Large intestine (tissue), 3 donors: ENCODE data around the gene SEMA5A. TPM values are rescaled to one million over a fixed set of nuclear protein-coding genes. Genes with fewer than 3 reads are reported as not detected.

Experiments used
- DNase-seq, 2 donors: peaks; one replicate each; pipeline versions ENCODE4 v3.0.0 to v3.0.0-alpha.2; 2013
- H3K27ac ChIP-seq: one replicate; pipeline ENCODE4 v1.5.1; 2013; ENCODE audit warnings: low read length
- H3K27me3 ChIP-seq: 2 replicates; pipeline ENCODE4 v1.6.1; 2013; ENCODE audit warnings: low read length; ENCODE audit not compliant: control insufficient read depth, insufficient read depth
- H3K36me3 ChIP-seq: 2 replicates; pipeline ENCODE4 v1.6.1; 2013; ENCODE audit warnings: low read length; ENCODE audit not compliant: control insufficient read depth, insufficient read depth
- H3K4me1 ChIP-seq: one replicate; pipeline ENCODE4 v1.6.1; 2013; ENCODE audit warnings: low read length; ENCODE audit not compliant: control insufficient read depth, insufficient read depth
- H3K4me3 ChIP-seq: one replicate; pipeline ENCODE4 v1.5.1; 2013; ENCODE audit warnings: low read length
- H3K9me3 ChIP-seq: one replicate; pipeline ENCODE4 v1.6.1; 2013; ENCODE audit warnings: mild to moderate bottlenecking, low read depth, low read length, moderate library complexity; ENCODE audit not compliant: control insufficient read depth
- WGBS: methylation state at CpG from one replicate; pipeline ENCODE4 v1.1.5; 2013; ENCODE audit warnings: low lambda C conversion rate; ENCODE audit not compliant: insufficient coverage; 5-methylcytosine and 5-hydroxymethylcytosine counted together
- polyA plus RNA-seq: library from polyadenylated mRNA; unstranded; fragments of 120-200 nt; gene quantifications from one replicate; pipeline ENCODE4 v1.2.1, GENCODE V29; 2013

SEMA5A gene
- polyA plus RNA-seq, 1 donor: 11.9 TPM

- no peak overlapping the region for H3K27ac ChIP-seq
- DNase-seq: peak in 1 of 2 donors; percentile 37
- H3K4me3 ChIP-seq: no peak overlapping the region
- H3K9me3 ChIP-seq: no peaks in the 10 kb centered on the region
- no peaks in the 10 kb centered on the region for H3K4me1 ChIP-seq
- no peaks in the 10 kb centered on the region for H3K27me3 ChIP-seq
- WGBS: 75% methylated on average over 2 of the region's 14 CpGs
- H3K36me3 ChIP-seq: no peaks in the 10 kb centered on the region
Measured at GRCh38 chr5:9498541-9499497, 47.1 kb downstream of the SEMA5A start.

DNA sequence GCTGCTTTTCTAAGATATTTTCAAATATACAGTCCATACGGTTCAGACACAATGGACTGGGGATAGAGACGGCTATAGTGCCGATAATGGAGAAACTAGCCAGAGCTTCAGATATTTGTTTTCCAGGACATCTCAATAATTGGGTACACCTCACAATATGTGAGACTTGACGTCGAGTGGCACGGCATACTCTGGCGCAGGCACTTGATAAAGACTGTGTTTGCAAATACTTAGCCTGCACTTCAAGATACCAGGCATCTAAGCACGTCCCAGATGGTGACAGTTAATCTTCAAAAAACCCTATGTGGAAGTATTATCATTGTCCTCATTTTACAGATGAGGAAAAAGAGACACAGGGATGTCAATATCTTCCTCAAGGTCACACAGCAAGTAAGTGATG, 48.5 kb downstream of the SEMA5A start:
- no CpG with 5 or more reads among the region's 8 CpGs for WGBS
- no peak overlapping the region for H3K27ac ChIP-seq
- no peaks in the 10 kb centered on the region for H3K4me1 ChIP-seq
- no peaks in the 10 kb centered on the region for H3K9me3 ChIP-seq
- no peaks in the 10 kb centered on the region for H3K27me3 ChIP-seq
- H3K4me3 ChIP-seq: no peak overlapping the region
- H3K36me3 ChIP-seq: no peaks in the 10 kb centered on the region
- DNase-seq: no peak

- Histone ChIP-seq H3K9me3 (no peaks in the 10 kb centered on the region), H3K4me1 (no peaks in the 10 kb centered on the region), H3K27ac (no peak overlapping the region), H3K4me3 (no peak overlapping the region), H3K27me3 (no peaks in the 10 kb centered on the region), H3K36me3 (no peaks in the 10 kb centered on the region)
- WGBS: no CpG with 5 or more reads among the region's 1 CpG
- DNase-seq: no peak
Measured at GRCh38 chr5:9496801-9497200, 49.1 kb downstream of the SEMA5A start.

DNA sequence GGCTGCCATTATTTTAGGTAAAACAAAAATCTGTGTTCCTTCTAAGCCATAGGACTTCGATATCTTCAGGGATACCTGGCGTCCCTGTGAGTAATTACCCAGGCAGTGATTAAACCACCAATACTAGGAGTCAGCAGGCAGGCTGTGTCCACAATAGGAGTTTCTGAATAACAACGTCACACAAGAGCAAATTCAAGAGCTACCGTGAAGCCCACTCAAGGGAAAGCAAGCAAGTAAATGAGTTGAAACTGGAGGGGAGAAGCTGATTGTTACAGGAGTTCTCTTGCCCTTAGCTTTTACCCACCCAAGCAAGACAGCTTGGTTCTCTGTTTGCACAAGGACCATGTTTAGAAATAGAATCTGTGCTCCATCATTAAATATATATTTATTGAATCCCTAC, 50.8 kb downstream of the SEMA5A start:
- no peak for DNase-seq

GRCh38 chr5:9494301-9494700, 51.6 kb downstream of the SEMA5A start:
- H3K4me3 ChIP-seq: no peak overlapping the region
- H3K27me3 ChIP-seq: no peaks in the 10 kb centered on the region
- WGBS: no CpG with 5 or more reads among the region's 3 CpGs
- no peaks in the 10 kb centered on the region for H3K9me3 ChIP-seq
- no peaks in the 10 kb centered on the region for H3K36me3 ChIP-seq
- H3K4me1 ChIP-seq: no peaks in the 10 kb centered on the region
- no peak for DNase-seq
- H3K27ac ChIP-seq: no peak overlapping the region

More for the DNA sequence above, 50.8 kb downstream of the SEMA5A start:
- H3K4me3 ChIP-seq: no peak overlapping the region
- H3K36me3 ChIP-seq: no peaks in the 10 kb centered on the region
- H3K27ac ChIP-seq: no peak overlapping the region
- H3K9me3 ChIP-seq: no peaks in the 10 kb centered on the region
- WGBS: no CpG with 5 or more reads among the region's 4 CpGs
- H3K4me1 ChIP-seq: no peaks in the 10 kb centered on the region
- H3K27me3 ChIP-seq: no peaks in the 10 kb centered on the region

DNA sequence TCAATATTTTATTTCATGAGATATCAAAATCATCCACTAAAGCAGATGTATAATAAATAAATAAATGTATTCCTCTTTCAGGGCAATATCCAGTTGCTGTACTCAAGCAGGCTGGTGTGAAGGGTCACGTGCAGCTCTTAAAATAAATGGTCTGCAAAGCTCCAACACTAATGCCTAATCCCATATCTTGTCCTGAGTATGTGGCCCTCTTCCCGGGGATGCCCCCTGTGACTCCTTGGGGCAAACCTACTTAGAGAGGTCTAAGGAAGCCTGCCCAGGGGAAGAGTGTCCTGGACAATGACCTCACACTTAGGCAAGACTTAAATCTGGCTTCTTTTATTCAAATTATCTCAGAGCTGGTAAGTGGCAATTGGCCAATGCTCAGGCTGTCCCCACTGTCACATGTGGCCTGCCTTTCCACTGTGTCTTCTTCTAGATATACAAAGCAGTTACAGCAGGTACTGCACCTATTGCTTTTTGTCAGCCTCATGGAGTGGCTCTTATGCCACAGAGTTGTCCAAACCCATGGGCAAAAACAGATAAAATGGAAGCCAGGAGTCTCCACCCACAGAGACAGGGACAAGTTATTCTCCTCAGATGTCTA, 55.3 kb downstream of the SEMA5A start:
- no CpG with 5 or more reads among the region's 2 CpGs for WGBS
- Histone ChIP-seq H3K36me3 (no peaks in the 10 kb centered on the region), H3K27ac (no peak overlapping the region), H3K4me3 (no peak overlapping the region), H3K9me3 (no peaks in the 10 kb centered on the region), H3K27me3 (no peaks in the 10 kb centered on the region), H3K4me1 (no peaks in the 10 kb centered on the region)
- DNase-seq: no peak

- WGBS: 90% methylated on average over 2 of the region's 3 CpGs
- H3K4me3 ChIP-seq: no peak overlapping the region
- no peak overlapping the region for H3K27ac ChIP-seq
- no peak for DNase-seq
- peaks cover 7% of the 10 kb centered on the region for H3K9me3 ChIP-seq
- no peaks in the 10 kb centered on the region for H3K36me3 ChIP-seq
- H3K4me1 ChIP-seq: no peaks in the 10 kb centered on the region
- H3K27me3 ChIP-seq: no peaks in the 10 kb centered on the region
Measured at GRCh38 chr5:9483779-9484178, 62.1 kb downstream of the SEMA5A start.

GRCh38 chr5:9483243-9483642, 62.6 kb downstream of the SEMA5A start:
- WGBS: 60% methylated on average over 1 of the region's 3 CpGs
- H3K4me3 ChIP-seq: no peak overlapping the region
- no peaks in the 10 kb centered on the region for H3K36me3 ChIP-seq
- no peaks in the 10 kb centered on the region for H3K4me1 ChIP-seq
- H3K27me3 ChIP-seq: no peaks in the 10 kb centered on the region
- DNase-seq: no peak
- no peak overlapping the region for H3K27ac ChIP-seq
- H3K9me3 ChIP-seq: peaks cover 7% of the 10 kb centered on the region

GRCh38 chr5:9482381-9482780, 63.5 kb downstream of the SEMA5A start:
- H3K36me3 ChIP-seq: no peaks in the 10 kb centered on the region
- peaks cover 12% of the 10 kb centered on the region for H3K9me3 ChIP-seq
- H3K4me3 ChIP-seq: no peak overlapping the region
- no peaks in the 10 kb centered on the region for H3K27me3 ChIP-seq
- WGBS: no CpG with 5 or more reads among the region's 2 CpGs
- no peaks in the 10 kb centered on the region for H3K4me1 ChIP-seq
- no peak overlapping the region for H3K27ac ChIP-seq
- no peak for DNase-seq

GRCh38 chr5:9480499-9480898, 65.4 kb downstream of the SEMA5A start:
- no peaks in the 10 kb centered on the region for H3K36me3 ChIP-seq
- peaks cover 12% of the 10 kb centered on the region for H3K9me3 ChIP-seq
- no peak overlapping the region for H3K27ac ChIP-seq
- no peak overlapping the region for H3K4me3 ChIP-seq
- H3K27me3 ChIP-seq: no peaks in the 10 kb centered on the region
- DNase-seq: no peak
- no peaks in the 10 kb centered on the region for H3K4me1 ChIP-seq
- no CpG with 5 or more reads among the region's 3 CpGs for WGBS
